RPMI7951 (cell line): ENCODE data around the gene GTF2H4. TPM values are rescaled to one million over a fixed set of nuclear protein-coding genes. Genes with fewer than 3 reads are reported as not detected.
"Not testable (repeated sequence)": the region's sequence is repeated elsewhere in the genome, so short reads cannot be mapped to it uniquely, and the experiment has no call there.

Source experiments
- DNase-seq: peaks from one replicate; pipeline ENCODE4 v3.0.0-alpha.2; 2012; ENCODE audit warnings: low read depth
- total RNA-seq: library from RNA; depleted of rRNA; stranded (reverse); fragments of >200 nt; shearing (Covaris generic); gene quantifications from 2 replicates; pipeline ENCODE4 v1.2.3, GENCODE V29; 2014

Gene GTF2H4
- total RNA-seq, 1 experiment from 2014 or later = 12.4 TPM

GRCh38 chr6:30894935-30895334 lies 13.1 kb upstream of the GTF2H4 start:
- DNase-seq = no peak

GRCh38 chr6:30895343-30895742 lies 12.7 kb upstream of the GTF2H4 start:
- DNase-seq = no peak

GRCh38 chr6:30896541-30896940 lies 11.5 kb upstream of the GTF2H4 start:
- DNase-seq = no peak

- no peak for DNase-seq
These were observed 10.1 kb upstream of the GTF2H4 start for GRCh38 chr6:30897882-30898281.

- no peak for DNase-seq
These were observed 9.2 kb upstream of the GTF2H4 start for GRCh38 chr6:30898750-30899360.

- DNase-seq = no peak
These were observed 7.1 kb upstream of the GTF2H4 start for GRCh38 chr6:30900863-30901417.

- no peak for DNase-seq
These were observed 6.6 kb upstream of the GTF2H4 start for GRCh38 chr6:30901436-30901835.

GRCh38 chr6:30902196-30902595 lies 5.8 kb upstream of the GTF2H4 start:
- not testable (repeated sequence) for DNase-seq

GRCh38 chr6:30902709-30903108 lies 5.3 kb upstream of the GTF2H4 start:
- no peak for DNase-seq

- DNase-seq = no peak
These were observed 4.8 kb upstream of the GTF2H4 start for GRCh38 chr6:30903236-30903635.

- DNase-seq = not testable (repeated sequence)
These were observed 683 bp upstream of the GTF2H4 start for GRCh38 chr6:30907290-30907757.

- DNase-seq = no peak
These were observed 693 bp downstream of the GTF2H4 start for GRCh38 chr6:30908700-30909099.

- not testable (repeated sequence) for DNase-seq
These were observed 2.5 kb downstream of the GTF2H4 start for GRCh38 chr6:30910473-30910872.

- no peak for DNase-seq
These were observed 4.9 kb downstream of the GTF2H4 start for GRCh38 chr6:30912746-30913520.

- no peak for DNase-seq
These were observed 5.7 kb downstream of the GTF2H4 start for GRCh38 chr6:30913721-30914075.

- peak; percentile 89 for DNase-seq
These were observed 6.3 kb downstream of the GTF2H4 start, which contains the start of gene VARS2 for GRCh38 chr6:30914076-30914853. TSS of gene VARS2 (plus strand) at chr6:30914238. CDS start at chr6:30914837, 599 bp downstream.

GRCh38 chr6:30914854-30915590 lies 7.0 kb downstream of the GTF2H4 start:
- no peak for DNase-seq

GRCh38 chr6:30915591-30915946 lies 7.6 kb downstream of the GTF2H4 start:
- peak; percentile 60 for DNase-seq

- no peak for DNase-seq
These were observed 9.0 kb downstream of the GTF2H4 start for GRCh38 chr6:30917041-30917440.

- no peak for DNase-seq
These were observed 9.5 kb downstream of the GTF2H4 start for GRCh38 chr6:30917487-30917886.

GRCh38 chr6:30918670-30919069 lies 10.7 kb downstream of the GTF2H4 start:
- DNase-seq = no peak

- DNase-seq = no peak
These were observed 14.4 kb downstream of the GTF2H4 start for GRCh38 chr6:30922447-30922852.
